22Rv1 (cell line): ENCODE measurements around the gene TMEM179B.

Experiments used
- H3K27ac ChIP-seq: fragments of 450-650 bp; 2 replicates; pipeline ENCODE4 v1.5.1; 2017
- ZFX ChIP-seq: fragments of 450-650 bp; IDR thresholded peaks from 2 replicates; pipeline ENCODE4 v1.6.1; 2017; ENCODE audit warnings: antibody characterized with exemption, borderline replicate concordance
- TF ChIP-seq, protein P1 (sequence below): fragments of 450-650 bp; IDR thresholded peaks from 2 replicates; pipeline ENCODE4 v1.5.1; 2017; ENCODE audit warnings: mild to moderate bottlenecking

Gene TMEM179B

DNA sequence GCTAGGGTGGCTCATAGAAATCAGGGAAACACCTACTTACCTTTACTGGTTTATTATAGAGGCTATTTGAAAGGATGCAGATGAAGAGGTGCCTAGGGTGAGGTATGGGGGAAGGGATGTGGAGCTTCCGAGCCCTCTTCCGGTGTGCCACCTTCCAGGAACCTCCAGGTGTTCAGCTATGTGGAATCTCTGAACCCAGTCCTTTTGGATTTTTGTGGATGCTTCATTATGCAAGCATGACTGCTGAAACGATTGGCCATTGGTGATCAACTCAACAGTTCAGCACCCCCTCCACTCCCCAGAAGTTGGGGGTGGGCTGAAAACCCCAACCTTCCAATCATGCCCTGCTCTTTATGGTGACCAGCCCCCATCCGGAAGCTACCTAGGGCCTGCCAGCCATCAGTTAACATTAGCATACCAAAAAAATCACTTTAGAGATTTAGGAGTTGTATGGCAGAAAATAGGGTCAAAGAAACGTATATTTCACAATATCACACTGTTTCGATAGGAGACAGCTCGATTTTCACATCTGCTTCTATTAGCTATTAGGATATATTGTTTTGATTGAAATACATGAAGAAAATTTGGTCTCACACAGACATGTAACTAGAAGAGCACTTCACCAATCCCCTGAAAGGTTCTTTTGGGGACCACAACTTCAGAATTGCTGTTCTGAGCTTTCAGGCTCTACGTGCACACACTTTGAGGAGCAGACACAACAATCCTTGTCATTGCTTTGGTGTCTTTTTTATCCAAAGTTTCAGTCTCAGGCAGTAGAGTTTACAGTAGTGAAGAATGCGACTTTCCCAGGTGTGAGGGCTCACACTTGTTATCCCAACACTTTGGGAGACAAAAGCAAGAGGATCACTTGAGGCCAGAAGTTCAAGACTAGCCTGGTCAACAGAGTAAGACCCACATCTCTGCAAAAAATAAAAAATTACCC is 29.1 kb upstream of the TMEM179B start:
- no peak overlapping the region for H3K27ac ChIP-seq
- TF ChIP-seq, protein P1, sequence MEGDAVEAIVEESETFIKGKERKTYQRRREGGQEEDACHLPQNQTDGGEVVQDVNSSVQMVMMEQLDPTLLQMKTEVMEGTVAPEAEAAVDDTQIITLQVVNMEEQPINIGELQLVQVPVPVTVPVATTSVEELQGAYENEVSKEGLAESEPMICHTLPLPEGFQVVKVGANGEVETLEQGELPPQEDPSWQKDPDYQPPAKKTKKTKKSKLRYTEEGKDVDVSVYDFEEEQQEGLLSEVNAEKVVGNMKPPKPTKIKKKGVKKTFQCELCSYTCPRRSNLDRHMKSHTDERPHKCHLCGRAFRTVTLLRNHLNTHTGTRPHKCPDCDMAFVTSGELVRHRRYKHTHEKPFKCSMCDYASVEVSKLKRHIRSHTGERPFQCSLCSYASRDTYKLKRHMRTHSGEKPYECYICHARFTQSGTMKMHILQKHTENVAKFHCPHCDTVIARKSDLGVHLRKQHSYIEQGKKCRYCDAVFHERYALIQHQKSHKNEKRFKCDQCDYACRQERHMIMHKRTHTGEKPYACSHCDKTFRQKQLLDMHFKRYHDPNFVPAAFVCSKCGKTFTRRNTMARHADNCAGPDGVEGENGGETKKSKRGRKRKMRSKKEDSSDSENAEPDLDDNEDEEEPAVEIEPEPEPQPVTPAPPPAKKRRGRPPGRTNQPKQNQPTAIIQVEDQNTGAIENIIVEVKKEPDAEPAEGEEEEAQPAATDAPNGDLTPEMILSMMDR: no peak
- TF ChIP-seq ZFX: no peak

DNA sequence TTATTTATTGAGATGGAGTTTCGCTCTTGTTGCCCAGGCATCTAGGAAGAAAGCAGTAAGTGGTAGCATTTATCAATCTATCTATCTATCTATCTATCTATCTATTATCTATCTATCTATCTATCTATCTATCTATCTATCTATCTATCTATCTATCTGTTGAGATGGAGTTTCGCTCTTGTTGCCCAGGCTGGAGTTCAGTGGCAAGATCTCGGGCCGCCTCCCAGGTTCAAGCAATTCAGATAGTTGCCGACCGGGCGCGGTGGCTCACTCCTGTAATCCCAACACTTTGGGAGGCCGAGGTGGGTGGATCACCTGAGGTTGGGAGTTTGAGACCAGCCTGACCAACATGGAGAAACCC is 26.4 kb upstream of the TMEM179B start:
- H3K27ac ChIP-seq: peak overlapping the region; percentile 74

DNA sequence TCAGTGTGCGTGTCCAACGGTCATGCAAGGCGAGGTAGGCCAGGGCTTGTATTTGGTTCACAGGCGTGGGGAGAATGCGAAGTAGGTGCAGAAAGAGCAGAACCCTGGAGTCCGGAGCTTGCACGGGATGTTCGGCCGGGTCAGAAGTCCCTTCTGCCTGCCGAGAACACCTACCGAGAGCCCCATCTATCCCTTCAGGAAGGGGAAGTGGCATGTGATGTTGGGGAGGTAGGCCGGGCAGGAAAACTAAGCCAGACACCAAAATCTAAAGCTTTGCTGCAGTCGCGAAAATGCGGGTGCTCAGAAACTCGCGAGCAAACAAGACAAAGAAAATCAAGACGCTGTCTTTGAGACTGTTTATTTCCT is 16.4 kb upstream of the TMEM179B start:
- peak overlapping the region; percentile 94 for H3K27ac ChIP-seq
- TF ChIP-seq, protein P1: no peak
- no peak for TF ChIP-seq ZFX

DNA sequence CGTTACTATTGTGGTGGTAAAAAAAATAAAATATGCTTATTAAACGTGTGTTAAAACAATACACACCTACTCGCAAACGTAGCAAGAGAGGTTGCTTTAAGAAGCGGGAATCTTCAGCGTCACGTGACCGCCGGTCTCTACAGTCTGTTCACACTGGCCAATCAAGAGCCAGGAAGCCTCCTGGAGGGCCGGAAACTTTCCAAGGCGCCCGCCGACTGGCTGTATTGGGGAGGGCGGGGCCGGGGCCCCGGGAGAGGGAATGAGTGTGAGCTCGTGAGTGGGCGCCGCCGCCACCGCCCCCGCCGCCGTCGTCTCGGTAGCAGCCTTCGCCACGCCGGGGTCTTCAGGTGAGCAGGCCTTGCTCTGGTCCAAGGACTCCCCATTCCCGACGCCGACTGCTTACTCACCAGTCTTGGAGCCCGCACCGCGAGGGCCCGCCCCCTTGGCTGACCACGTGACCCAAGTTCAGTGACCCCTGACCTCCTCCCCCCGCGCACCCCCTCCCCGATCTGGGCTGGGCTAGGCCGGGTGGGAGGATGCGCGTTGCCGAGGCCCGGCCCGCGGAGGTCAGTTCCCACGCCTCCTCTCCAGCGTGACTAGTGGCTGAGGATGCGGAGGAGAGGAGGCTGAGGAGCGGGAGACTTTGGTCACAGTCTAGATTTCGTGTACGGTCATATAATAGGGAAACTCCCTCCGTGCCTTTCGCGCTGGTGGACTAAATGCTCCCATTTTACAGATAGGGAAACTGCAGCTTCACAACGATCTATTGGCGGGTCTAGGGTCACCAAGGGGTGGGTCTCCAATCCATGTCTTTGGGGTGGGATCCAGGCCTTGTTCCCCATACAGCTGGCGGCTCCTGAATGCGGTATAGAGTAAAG is 15.8 kb upstream of the TMEM179B start, which contains the start of gene TAF6L:
Gene TAF6L, plus strand, starts transcription at position 253 of the 878 bp plus-strand sequence. CDS start 4,388 bp downstream, outside the sequence.
- TF ChIP-seq, protein P1: no peak
- no peak for TF ChIP-seq ZFX
- H3K27ac ChIP-seq: peak within 1 kb of the TSS; percentile 94

DNA sequence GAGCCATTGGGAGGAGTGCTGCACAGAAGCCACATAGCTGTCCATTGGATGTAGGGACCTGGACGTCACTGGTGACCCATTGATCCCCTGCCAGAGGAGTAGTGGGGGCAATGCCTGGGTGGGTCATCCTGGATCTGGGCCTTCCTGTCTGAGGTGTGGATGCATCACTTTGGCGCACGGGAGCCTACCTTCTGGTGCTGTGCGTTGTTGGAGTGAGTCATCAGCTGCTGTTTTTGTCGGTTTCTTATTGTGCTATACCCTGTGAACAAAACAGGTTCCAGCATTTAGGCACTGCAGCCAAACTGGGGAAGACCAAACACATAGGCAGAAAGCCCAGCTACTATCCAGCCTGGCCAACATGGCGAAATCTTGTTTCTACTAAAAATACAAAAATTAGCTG is 12.8 kb upstream of the TMEM179B start:
- no peak overlapping the region for H3K27ac ChIP-seq
- TF ChIP-seq ZFX: no peak
- TF ChIP-seq, protein P1: no peak

DNA sequence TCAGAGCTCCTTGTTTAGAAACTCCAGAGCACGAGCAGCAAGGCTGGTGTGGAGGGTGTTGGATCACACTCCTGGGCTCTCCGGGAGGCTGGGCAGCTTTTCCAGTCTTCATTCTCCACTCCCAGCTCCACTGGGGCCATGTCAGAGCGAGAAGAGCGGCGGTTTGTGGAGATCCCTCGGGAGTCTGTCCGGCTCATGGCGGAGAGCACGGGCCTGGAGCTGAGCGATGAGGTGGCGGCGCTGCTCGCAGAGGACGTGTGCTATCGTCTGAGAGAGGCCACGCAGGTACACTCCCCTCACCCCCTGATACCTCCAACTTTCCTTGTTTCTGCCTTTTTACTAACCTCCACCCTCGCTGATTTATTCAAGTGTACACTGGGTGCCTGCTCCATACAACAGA is 11.6 kb upstream of the TMEM179B start:
- TF ChIP-seq, protein P1: no peak
- no peak for TF ChIP-seq ZFX
- no peak overlapping the region for H3K27ac ChIP-seq

DNA sequence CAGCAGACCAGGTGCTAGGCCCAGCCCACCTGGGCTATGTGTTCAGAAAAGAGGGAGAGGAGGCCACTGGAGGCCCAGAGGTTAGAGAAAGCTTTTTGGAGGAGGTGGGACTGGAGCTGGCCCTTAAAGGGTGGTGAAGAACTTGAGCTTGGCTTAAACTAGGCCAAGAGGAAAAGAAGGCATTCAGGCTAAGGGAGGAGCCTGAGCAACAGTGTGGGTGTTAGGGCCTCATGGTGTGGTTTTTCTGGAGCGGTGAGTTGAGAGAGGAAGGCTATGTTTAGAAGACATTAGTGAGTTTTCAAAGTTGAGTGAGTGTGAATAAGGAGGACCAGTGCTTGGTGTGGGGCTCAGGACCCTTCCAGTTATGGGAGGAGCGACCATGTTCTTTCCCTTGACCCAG is 9.8 kb upstream of the TMEM179B start:
- no peak overlapping the region for H3K27ac ChIP-seq
- TF ChIP-seq, protein P1: no peak
- no peak for TF ChIP-seq ZFX
